Breast epithelium (tissue), 3 donors: ENCODE data around the gene KSR2.

Source experiments
- CTCF ChIP-seq, 3 donors: fragments of 450-650 bp; IDR thresholded peaks; one replicate each; pipeline ENCODE4 v1.5.1; 2016 to 2017; ENCODE audit warnings: antibody characterized with exemption in 3 of 3, mild to moderate bottlenecking in 3 of 3, moderate library complexity in 3 of 3
- POLR2A ChIP-seq: fragments of 450-650 bp; IDR thresholded peaks from one replicate; pipeline ENCODE4 v1.6.1; 2016; ENCODE audit warnings: antibody characterized with exemption, mild to moderate bottlenecking, moderate library complexity
- POLR2AphosphoS5 ChIP-seq, 3 donors: sonication (generic); formaldehyde crosslinking; IDR thresholded peaks; one replicate each; pipeline ENCODE4 v1.6.1; 2017; ENCODE audit warnings: antibody characterized with exemption in 3 of 3

DNA sequence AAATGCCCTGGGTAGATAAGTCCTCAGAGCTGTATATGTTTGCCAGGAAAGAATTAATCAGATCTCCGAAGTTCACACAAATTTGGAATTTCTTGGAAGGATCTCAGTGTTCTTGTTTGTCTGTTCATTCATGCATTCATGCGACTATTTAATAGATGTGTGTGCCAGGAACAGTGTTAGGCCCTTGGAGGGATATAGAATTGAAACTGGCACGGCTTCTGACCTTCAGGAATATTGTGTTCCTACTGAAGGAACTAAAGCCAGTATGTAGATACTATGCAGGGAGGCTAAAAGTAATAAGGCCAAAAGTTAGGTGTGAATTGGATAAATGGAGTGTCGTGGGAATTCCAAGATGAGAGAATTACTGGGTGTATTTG, 441.3 kb downstream of the KSR2 start:
- no peak for TF ChIP-seq CTCF (IDR thresholded peaks at IDR 0.05)
- TF ChIP-seq POLR2AphosphoS5 (IDR thresholded peaks at IDR 0.05): no peak
- no peak for TF ChIP-seq POLR2A
